Forelimb muscle (tissue), 1 donor: ENCODE results near the gene LAT. TPM values are rescaled to one million over a fixed set of nuclear protein-coding genes. Genes with fewer than 3 reads are reported as not detected.
"Not testable (repeated sequence)": the region's sequence is repeated elsewhere in the genome, so short reads cannot be mapped to it uniquely, and the experiment has no call there.

Experiments used
- DNase-seq: peaks from one replicate; pipeline ENCODE4 v3.0.0-alpha.2; 2013; ENCODE audit warnings: low read depth
- polyA plus RNA-seq: library from polyadenylated mRNA; unstranded; fragments of 120-200 nt; gene quantifications from one replicate; pipeline ENCODE4 v1.2.1, GENCODE V29; 2013; ENCODE audit not compliant: insufficient read length

LAT gene
- polyA plus RNA-seq, 1 donor: 3.1 TPM

DNA sequence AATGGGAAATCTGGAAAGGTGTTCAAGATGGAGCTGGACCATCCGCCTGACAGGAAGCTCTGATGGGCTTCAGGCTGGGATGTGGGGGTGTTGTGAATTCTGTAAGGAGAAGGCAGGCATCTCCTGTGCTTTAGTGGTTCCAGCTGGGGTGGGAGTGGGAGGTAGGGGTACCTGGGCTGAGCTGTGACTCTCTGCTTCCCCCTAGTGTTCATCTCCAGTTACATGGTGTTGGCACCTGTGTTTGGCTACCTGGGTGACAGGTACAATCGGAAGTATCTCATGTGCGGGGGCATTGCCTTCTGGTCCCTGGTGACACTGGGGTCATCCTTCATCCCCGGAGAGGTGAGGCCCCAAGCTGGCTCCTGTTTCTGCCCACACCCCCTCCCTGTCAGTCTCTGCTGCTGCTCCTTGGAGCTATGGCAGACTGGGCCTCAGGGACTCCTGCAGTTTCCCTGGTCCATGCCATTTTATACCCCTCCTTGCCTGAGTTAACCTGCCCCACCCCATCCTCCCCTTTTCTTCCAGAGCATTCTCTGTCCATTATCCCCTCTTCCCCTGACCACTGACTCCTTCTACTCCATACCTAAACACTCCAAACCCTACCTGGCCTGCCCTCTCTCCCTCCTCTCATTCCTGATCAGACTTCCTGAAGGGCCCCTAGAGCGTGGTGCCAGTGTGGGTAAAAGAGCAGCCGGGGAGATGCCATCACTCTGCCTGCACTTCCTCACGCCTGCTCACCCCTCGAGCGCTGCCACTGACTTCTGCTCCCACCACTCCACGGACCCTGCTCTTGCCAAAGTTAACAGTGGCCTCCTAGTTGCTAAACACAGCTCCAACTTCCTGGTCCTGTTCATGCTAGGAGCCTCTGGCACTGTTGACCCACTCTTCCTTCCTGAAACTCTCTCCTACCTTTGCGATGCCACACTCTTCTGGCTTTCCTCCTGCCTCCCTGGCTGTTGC, 6.9 kb upstream of the LAT start:
- no peak for DNase-seq

DNA sequence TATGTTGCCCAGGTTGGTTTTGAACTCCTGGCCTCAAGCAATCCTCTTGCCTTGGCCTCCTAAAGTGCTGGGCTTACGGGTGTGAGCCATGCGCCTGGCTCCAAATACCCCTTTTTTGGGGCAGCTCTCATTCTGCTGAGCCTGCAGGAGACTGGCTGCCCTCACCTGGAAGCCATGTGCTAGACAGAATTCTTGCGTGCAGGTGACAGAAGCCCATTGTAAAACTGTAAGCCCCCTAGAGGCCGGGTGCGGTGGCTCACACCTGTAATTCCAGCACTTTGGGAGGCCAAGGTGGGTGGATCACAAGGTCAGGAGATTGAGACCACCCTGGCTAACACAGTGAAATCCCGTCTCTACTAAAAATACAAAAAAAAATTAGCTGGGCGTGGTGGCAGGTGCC, 4.5 kb upstream of the LAT start:
- DNase-seq: not testable (repeated sequence)

DNA sequence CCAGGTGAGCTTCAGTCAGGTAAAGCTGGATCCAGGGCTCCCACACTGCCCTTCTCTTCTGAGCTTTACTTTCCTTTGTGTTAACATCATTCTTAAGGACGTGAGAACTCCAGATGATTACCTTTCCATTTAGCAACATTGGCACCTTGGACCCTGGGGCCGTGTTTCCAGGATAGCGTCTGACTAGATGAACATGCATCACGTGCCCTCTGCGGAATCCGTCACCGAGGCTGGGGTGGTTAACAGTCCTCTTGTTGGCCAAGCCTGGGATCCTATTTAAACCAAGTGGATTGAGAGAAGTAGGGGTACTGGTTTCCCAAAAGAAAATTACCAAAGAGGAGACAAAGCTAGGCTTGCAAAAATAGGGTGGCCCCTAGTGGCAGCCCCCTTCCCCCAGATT, 3.9 kb upstream of the LAT start:
- DNase-seq: no peak

DNA sequence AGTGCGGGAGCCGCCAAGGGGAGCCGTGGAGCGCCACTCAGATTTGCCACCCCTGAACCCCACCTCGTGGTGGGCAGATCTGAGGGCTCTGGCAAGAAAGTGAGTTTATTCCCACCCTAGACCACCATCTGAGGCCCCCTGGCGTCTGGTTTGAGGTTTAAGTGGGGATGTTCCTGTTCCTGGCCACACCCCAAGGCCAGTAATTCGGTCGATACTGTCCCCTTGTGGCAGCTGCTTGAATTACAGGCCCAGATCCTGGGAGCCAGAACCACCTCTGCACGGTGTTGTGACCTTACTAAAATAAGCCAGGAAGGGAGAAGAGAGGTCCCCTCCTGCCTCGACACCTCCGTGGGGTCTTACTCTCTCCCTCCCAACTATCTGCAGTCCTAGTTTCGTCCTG, 3.3 kb upstream of the LAT start:
- no peak for DNase-seq

GRCh38 chr16:28982418-28982817, 2.4 kb upstream of the LAT start:
- DNase-seq: no peak

GRCh38 chr16:28982949-28983348, 1.9 kb upstream of the LAT start:
- DNase-seq: no peak

DNA sequence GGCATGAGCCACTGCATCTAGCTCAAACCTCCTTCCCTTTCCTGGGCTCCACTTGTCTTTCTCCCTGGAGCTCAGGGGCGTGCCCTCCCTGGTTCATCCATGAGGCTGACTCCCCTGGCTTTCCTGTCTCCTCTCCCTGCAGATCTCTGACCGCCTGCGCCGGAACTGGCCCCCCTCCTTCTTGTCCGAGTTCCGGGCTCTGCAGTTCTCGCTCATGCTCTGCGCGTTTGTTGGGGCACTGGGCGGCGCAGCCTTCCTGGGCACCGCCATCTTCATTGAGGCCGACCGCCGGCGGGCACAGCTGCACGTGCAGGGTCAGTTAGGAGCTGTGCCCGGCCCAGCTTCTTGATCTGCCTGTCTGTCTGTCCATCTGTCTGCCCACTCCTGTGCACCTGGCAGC, 1.2 kb upstream of the LAT start:
- DNase-seq: no peak

- DNase-seq: no peak
Observed at GRCh38 chr16:28984091-28984490, 761 bp upstream of the LAT start.

DNA sequence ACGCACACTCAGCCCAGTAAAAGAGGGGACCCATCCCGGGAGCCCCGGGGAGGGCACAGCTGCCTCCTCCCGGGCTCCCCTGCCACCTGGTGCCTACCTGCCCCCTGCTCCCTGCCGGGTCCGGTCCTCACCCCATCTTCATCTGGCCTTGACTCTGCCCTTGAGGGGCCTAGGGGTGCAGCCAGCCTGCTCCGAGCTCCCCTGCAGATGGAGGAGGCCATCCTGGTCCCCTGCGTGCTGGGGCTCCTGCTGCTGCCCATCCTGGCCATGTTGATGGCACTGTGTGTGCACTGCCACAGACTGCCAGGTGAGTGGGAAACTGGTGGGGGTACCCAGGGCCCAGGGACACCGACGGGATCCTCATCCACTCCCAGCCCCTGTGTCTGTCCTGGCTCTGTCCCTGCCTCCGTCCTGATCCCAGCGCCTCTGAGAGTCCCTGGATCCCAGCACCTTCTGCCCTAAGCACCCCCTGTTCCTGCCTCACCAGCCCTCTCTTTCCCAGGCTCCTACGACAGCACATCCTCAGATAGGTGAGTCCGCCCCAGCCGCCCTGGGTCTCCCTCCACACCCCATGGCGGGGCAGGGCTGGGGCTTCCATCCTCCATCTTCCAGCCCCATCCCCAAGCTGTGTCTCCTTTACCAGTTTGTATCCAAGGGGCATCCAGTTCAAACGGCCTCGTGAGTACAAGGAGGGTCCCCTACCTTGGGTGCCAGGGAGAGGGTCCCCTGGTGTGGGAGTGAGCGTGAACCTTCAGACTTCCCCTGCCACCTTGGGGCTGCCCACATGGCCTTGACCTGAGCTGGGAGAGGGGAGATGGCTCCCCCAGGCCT, 574 bp downstream of the LAT start:
- DNase-seq: no peak

- DNase-seq: no peak
Observed at GRCh38 chr16:28986046-28986445, 1.2 kb downstream of the LAT start.

DNA sequence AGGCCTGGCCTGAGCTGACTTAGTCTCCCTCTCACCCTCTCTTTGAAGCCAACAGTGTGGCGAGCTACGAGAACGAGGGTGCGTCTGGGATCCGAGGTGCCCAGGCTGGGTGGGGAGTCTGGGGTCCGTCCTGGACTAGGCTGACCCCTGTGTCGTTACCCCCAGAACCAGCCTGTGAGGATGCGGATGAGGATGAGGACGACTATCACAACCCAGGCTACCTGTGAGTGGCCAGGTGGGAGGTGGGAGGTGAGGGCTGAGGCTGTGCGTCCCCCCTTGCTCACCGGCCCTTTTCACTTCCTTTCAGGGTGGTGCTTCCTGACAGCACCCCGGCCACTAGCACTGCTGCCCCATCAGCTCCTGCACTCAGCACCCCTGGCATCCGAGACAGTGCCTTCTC, 1.6 kb downstream of the LAT start:
- DNase-seq: no peak

DNA sequence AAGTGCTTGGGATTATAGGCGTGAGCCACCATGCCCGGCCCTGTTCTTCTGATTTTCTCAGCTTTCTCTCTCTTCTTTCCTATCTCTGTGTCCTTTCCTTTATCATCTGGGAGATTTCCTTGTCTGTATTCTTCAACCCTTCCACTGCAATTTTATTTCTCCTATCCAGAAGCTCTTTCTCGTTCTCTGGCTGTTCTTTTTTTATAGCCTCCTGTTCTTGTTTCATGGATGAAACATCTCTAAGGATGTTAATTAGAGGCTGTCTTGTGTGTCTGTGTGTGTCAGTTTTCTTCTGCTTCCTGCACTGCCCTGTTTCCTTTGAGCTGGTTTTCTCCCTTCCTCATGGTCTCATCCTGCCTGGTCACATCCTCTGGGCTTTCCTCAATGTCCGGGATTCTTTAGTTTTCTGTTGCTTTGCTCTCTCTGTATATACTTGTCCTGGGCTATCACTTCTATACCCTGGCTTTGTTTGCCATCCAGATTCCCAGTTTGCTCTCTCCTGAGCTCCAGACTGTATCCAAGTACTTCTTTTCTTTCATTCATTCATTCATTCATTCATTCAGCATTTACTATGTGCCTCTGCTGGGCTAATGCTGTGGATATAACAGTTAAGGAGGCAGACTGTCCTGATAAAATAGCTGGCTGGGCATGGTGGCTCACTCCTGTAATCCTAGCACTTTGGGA, 2.5 kb downstream of the LAT start:
- DNase-seq: no peak

GRCh38 chr16:28989363-28989762, 4.5 kb downstream of the LAT start:
- no peak for DNase-seq

DNA sequence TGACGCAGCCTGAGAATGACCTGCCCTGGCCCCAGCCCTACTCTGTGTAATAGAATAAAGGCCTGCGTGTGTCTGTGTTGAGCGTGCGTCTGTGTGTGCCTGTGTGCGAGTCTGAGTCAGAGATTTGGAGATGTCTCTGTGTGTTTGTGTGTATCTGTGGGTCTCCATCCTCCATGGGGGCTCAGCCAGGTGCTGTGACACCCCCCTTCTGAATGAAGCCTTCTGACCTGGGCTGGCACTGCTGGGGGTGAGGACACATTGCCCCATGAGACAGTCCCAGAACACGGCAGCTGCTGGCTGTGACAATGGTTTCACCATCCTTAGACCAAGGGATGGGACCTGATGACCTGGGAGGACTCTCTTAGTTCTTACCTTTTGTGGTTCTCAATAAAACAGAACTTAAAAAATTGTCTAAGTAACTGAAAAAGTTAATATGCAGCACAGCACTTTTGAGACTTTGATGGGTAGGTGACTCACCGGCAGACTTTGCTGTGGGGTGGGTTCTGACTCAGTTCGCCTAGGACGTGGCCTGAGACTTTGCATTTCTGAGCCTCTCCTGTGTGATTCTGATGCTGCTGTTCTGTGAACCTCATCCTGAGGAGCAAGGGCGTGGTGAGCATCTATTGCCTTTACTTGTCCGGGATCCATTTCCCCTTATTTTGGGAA, 5.7 kb downstream of the LAT start:
- DNase-seq: no peak

- DNase-seq: no peak
Observed at GRCh38 chr16:28991687-28992086, 6.8 kb downstream of the LAT start.

- no peak for DNase-seq
Observed at GRCh38 chr16:28992496-28992895, 7.6 kb downstream of the LAT start.

DNA sequence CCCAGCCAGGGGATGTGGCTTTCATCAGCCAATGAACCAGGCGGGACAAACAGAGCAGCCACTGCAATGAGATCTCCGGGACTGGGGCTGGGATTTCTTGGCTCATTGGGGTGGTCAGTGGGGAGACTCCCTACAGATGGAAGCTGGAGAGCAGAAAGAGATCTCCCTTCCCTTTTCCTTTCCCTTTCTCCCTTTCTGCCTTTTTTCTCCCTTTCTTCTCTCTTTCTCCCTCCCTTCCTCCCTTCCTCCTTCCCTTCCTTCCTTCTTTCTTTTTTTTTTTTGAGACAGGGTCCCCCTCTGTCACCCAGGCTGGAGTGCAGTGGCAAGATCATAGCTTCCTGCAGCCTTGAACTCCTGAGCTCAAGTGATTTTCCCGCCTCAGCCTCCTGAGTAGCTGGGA, 14.0 kb downstream of the LAT start:
- no peak for DNase-seq

DNA sequence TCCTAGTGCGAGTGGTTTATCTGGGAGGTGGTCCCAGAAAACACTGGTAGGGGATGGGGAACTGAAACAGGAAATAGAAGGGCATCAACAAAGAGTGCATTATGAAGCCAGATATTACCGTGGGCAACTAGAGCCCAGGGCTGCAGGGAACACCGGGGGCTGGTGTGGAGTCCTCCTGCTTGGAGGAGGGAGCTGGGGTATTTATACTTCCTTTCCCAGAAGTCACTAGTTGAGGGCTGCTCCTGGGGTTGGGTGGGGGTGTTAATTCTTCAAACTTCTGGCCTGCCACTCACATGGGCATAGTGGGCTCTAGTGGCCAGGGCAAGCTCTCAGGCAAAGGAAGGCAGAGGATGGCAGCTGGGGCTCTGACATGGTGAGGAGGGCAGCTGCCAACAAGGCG, 14.7 kb downstream of the LAT start:
- no peak for DNase-seq

GRCh38 chr16:29000019-29000418, 15.2 kb downstream of the LAT start:
- no peak for DNase-seq

- DNase-seq: not testable (repeated sequence)
Observed at GRCh38 chr16:29004496-29005139, 19.8 kb downstream of the LAT start.
